Lower leg skin (tissue), 4 donors: Measurements from ENCODE around the gene CLTRN. TPM values are rescaled to one million over a fixed set of nuclear protein-coding genes. Genes with fewer than 3 reads are reported as not detected.
"Not testable (repeated sequence)": the region's sequence is repeated elsewhere in the genome, so short reads cannot be mapped to it uniquely, and the experiment has no call there.

Source experiments
- DNase-seq, 2 donors: peaks; one replicate each; pipeline ENCODE4 v3.0.0-alpha.2; 2019; ENCODE audit warnings: low spot score in 2 of 2
- H3K4me3 ChIP-seq: fragments of 200-600 bp; sonication (generic); 2 replicates; pipeline ENCODE4 v1.5.1; 2017; ENCODE audit warnings: mild to moderate bottlenecking, low read depth; ENCODE audit not compliant: poor library complexity, severe bottlenecking
- CTCF ChIP-seq, 3 donors: fragments of 450-650 bp; IDR thresholded peaks; one replicate each; pipeline ENCODE4 v1.5.1; 2016; ENCODE audit warnings: antibody characterized with exemption in 3 of 3, mild to moderate bottlenecking in 3 of 3, moderate library complexity in 2 of 3
- POLR2A ChIP-seq, 2 donors: fragments of 450-650 bp; IDR thresholded peaks; one replicate each; pipeline ENCODE4 v1.6.1; 2016 to 2017; ENCODE audit warnings: antibody characterized with exemption in 2 of 2, mild to moderate bottlenecking in 1 of 2, moderate library complexity in 1 of 2
- WGBS, 2 donors: methylation state at CpG; one replicate each; pipeline ENCODE4 v1.1.5; 2018; 5-methylcytosine and 5-hydroxymethylcytosine counted together
- intact Hi-C: fragments of 100-400 bp; cut with DNase I; formaldehyde crosslinking; loops from one replicate; pipeline ENCODE4 v1.15.0; 2023; ENCODE audit warnings: low total_unique reads
- total RNA-seq, 4 donors: library from RNA; depleted of rRNA; stranded (reverse); fragments of >200 nt; gene quantifications; one replicate each; pipeline ENCODE4 v1.1.0, GENCODE V29; 2016

Gene CLTRN
- total RNA-seq, 4 donors from 2014 or later = 0.38 to 1.3 (median 0.44) TPM

- intact Hi-C loops = no loop called here
- 60 to 64% methylated on average over 3 of the region's 3 CpGs for WGBS, 2 donors
Measured at GRCh38 chrX:15673970-15674369, 9.4 kb upstream of the CLTRN start.

GRCh38 chrX:15672881-15673280, 8.3 kb upstream of the CLTRN start:
- no peak for TF ChIP-seq CTCF (IDR thresholded peaks at IDR 0.05)
- no peak for TF ChIP-seq POLR2A (IDR thresholded peaks at IDR 0.05)
- intact Hi-C loops = no loop called here
- WGBS, 2 donors = 43 to 68% methylated on average over 4 of the region's 4 CpGs
- no peak for DNase-seq
- no peak overlapping the region for H3K4me3 ChIP-seq

More at GRCh38 chrX:15673970-15674369, 9.4 kb upstream of the CLTRN start:
- H3K4me3 ChIP-seq = no peak overlapping the region
- TF ChIP-seq CTCF (IDR thresholded peaks at IDR 0.05) = no peak
- TF ChIP-seq POLR2A (IDR thresholded peaks at IDR 0.05) = no peak
- no peak for DNase-seq

- no peak for DNase-seq
- intact Hi-C loops = no loop called here
- TF ChIP-seq CTCF (IDR thresholded peaks at IDR 0.05) (no peak), POLR2A (IDR thresholded peaks at IDR 0.05) (no peak)
- no peak overlapping the region for H3K4me3 ChIP-seq
- 58 to 75% methylated on average over 1 of the region's 1 CpG for WGBS, 2 donors
Measured at GRCh38 chrX:15663439-15663838, 1.2 kb downstream of the CLTRN start.

- intact Hi-C loops, DNase-seq, H3K4me3 ChIP-seq: not testable (repeated sequence)
- WGBS, 2 donors = 82 to 90% methylated on average over 6 of the region's 6 CpGs
Measured at GRCh38 chrX:15654804-15655203, 9.8 kb downstream of the CLTRN start.

GRCh38 chrX:15653961-15654360, 10.6 kb downstream of the CLTRN start:
- intact Hi-C loops = no loop called here
- TF ChIP-seq CTCF (IDR thresholded peaks at IDR 0.05) (no peak), POLR2A (IDR thresholded peaks at IDR 0.05) (no peak)
- 68 to 76% methylated on average over 5 of the region's 5 CpGs for WGBS, 2 donors
- H3K4me3 ChIP-seq = no peak overlapping the region
- no peak for DNase-seq

GRCh38 chrX:15647510-15647909, 17.1 kb downstream of the CLTRN start:
- intact Hi-C loops, H3K4me3 ChIP-seq, DNase-seq: not testable (repeated sequence)
- WGBS, 2 donors = no CpG with 5 or more reads among the region's 5 CpGs

GRCh38 chrX:15646543-15646942, 18.1 kb downstream of the CLTRN start:
- 90 to 95% methylated on average over 14 to 26 of the region's 27 CpGs for WGBS, 2 donors
- H3K4me3 ChIP-seq = no peak overlapping the region
- intact Hi-C loops = no loop called here
- TF ChIP-seq CTCF (IDR thresholded peaks at IDR 0.05) = no peak
- DNase-seq = no peak
